ENCODE results near the gene COLQ. TPM values are rescaled to one million over a fixed set of nuclear protein-coding genes. Genes with fewer than 3 reads are reported as not detected.
"Not testable (repeated sequence)": the region's sequence is repeated elsewhere in the genome, so short reads cannot be mapped to it uniquely, and the experiment has no call there.

Gene COLQ
- total RNA-seq, 1 donor from 2014 or later: 0.65 TPM

GRCh38 chr3:15426579-15427118, 94.9 kb downstream of the COLQ start:
- Mint-ChIP-seq H3K27me3 (ENCODE audit: insufficient read depth) (no peaks in the 10 kb centered on the region), H3K4me1 (ENCODE audit: low read depth) (peaks cover 54% of the 10 kb centered on the region), H3K4me3 (peak overlapping the region; percentile 97), H3K36me3 (ENCODE audit: low read depth) (peaks cover 32% of the 10 kb centered on the region), H3K9me3 (no peaks in the 10 kb centered on the region), H3K27ac (peak overlapping the region; percentile 96)
- DNase-seq (ENCODE audit: low spot score): no peak
- intact Hi-C loops (cut with micrococcal nuclease): loop anchor here (1.0 to 5.0 kb wide), 11 partner anchors 48 to 479 kb away; partner anchors contain the start of genes BTD, CAPN7, HACL1 and NR2C2

- DNase-seq (ENCODE audit: low spot score): no peak
Measured at GRCh38 chr3:15420871-15421270, 100.6 kb downstream of the COLQ start.

GRCh38 chr3:15410966-15411365, 110.5 kb downstream of the COLQ start:
- H3K27me3 Mint-ChIP-seq (ENCODE audit: insufficient read depth); intact Hi-C loops (cut with micrococcal nuclease); H3K9me3 Mint-ChIP-seq; H3K27ac Mint-ChIP-seq; H3K4me1 Mint-ChIP-seq (ENCODE audit: low read depth); DNase-seq (ENCODE audit: low spot score); H3K4me3 Mint-ChIP-seq: not testable (repeated sequence)
- peaks cover 32% of the 10 kb centered on the region for H3K36me3 Mint-ChIP-seq (ENCODE audit: low read depth)

More at GRCh38 chr3:15420871-15421270, 100.6 kb downstream of the COLQ start:
- no peaks in the 10 kb centered on the region for H3K9me3 Mint-ChIP-seq
- peaks cover 20% of the 10 kb centered on the region for H3K4me1 Mint-ChIP-seq (ENCODE audit: low read depth)
- no peaks in the 10 kb centered on the region for H3K27me3 Mint-ChIP-seq (ENCODE audit: insufficient read depth)
- intact Hi-C loops (cut with micrococcal nuclease): no loop called here
- H3K36me3 Mint-ChIP-seq (ENCODE audit: low read depth): peaks cover 25% of the 10 kb centered on the region
- H3K27ac Mint-ChIP-seq: no peak overlapping the region
- no peak overlapping the region for H3K4me3 Mint-ChIP-seq

- intact Hi-C loops (cut with micrococcal nuclease): no loop called here
- no peak for DNase-seq (ENCODE audit: low spot score)
- Mint-ChIP-seq H3K27ac (no peak overlapping the region), H3K27me3 (ENCODE audit: insufficient read depth) (no peaks in the 10 kb centered on the region), H3K9me3 (no peaks in the 10 kb centered on the region), H3K4me3 (no peak overlapping the region), H3K36me3 (ENCODE audit: low read depth) (peaks cover 20% of the 10 kb centered on the region), H3K4me1 (ENCODE audit: low read depth) (peaks cover 5% of the 10 kb centered on the region)
Measured at GRCh38 chr3:15409774-15410173, 111.7 kb downstream of the COLQ start.

- H3K4me1 Mint-ChIP-seq (ENCODE audit: low read depth): peaks cover 5% of the 10 kb centered on the region
- H3K9me3 Mint-ChIP-seq: no peaks in the 10 kb centered on the region
- DNase-seq (ENCODE audit: low spot score): no peak
- no peak overlapping the region for H3K4me3 Mint-ChIP-seq
- no peaks in the 10 kb centered on the region for H3K27me3 Mint-ChIP-seq (ENCODE audit: insufficient read depth)
- H3K27ac Mint-ChIP-seq: no peak overlapping the region
- intact Hi-C loops (cut with micrococcal nuclease): no loop called here
- peaks cover 20% of the 10 kb centered on the region for H3K36me3 Mint-ChIP-seq (ENCODE audit: low read depth)
Measured at GRCh38 chr3:15409239-15409638, 112.3 kb downstream of the COLQ start.

GRCh38 chr3:15405448-15406050, 116.0 kb downstream of the COLQ start:
- intact Hi-C loops (cut with micrococcal nuclease): loop anchor here (1.0 kb wide), 7 partner anchors 27 to 297 kb away; partner anchors contain the start of gene CAPN7
- H3K4me3 Mint-ChIP-seq: no peak overlapping the region
- H3K9me3 Mint-ChIP-seq: no peaks in the 10 kb centered on the region
- H3K36me3 Mint-ChIP-seq (ENCODE audit: low read depth): peaks cover 5% of the 10 kb centered on the region
- no peaks in the 10 kb centered on the region for H3K27me3 Mint-ChIP-seq (ENCODE audit: insufficient read depth)
- H3K27ac Mint-ChIP-seq: no peak overlapping the region
- peaks cover 6% of the 10 kb centered on the region for H3K4me1 Mint-ChIP-seq (ENCODE audit: low read depth)
- no peak for DNase-seq (ENCODE audit: low spot score)

- H3K4me1 Mint-ChIP-seq (ENCODE audit: low read depth): peaks cover 13% of the 10 kb centered on the region
- H3K9me3 Mint-ChIP-seq: no peaks in the 10 kb centered on the region
- intact Hi-C loops (cut with micrococcal nuclease): loop anchor here (1.0 kb wide), 7 partner anchors 26 to 296 kb away; partner anchors contain the start of gene CAPN7
Measured at GRCh38 chr3:15404767-15405166, 116.7 kb downstream of the COLQ start.

GRCh38 chr3:15403965-15404364, 117.5 kb downstream of the COLQ start:
- H3K4me3 Mint-ChIP-seq: no peak overlapping the region
- peaks cover 2% of the 10 kb centered on the region for H3K27me3 Mint-ChIP-seq (ENCODE audit: insufficient read depth)
- DNase-seq (ENCODE audit: low spot score): no peak
- H3K36me3 Mint-ChIP-seq (ENCODE audit: low read depth): no peaks in the 10 kb centered on the region
- H3K4me1 Mint-ChIP-seq (ENCODE audit: low read depth): peaks cover 21% of the 10 kb centered on the region
- H3K27ac Mint-ChIP-seq: no peak overlapping the region
- no peaks in the 10 kb centered on the region for H3K9me3 Mint-ChIP-seq
- intact Hi-C loops (cut with micrococcal nuclease): no loop called here

More at GRCh38 chr3:15404767-15405166, 116.7 kb downstream of the COLQ start:
- Mint-ChIP-seq H3K4me3 (no peak overlapping the region), H3K36me3 (ENCODE audit: low read depth) (peaks cover 1% of the 10 kb centered on the region), H3K27ac (no peak overlapping the region), H3K27me3 (ENCODE audit: insufficient read depth) (no peaks in the 10 kb centered on the region)
- no peak for DNase-seq (ENCODE audit: low spot score)

GRCh38 chr3:15403495-15403894, 118.0 kb downstream of the COLQ start:
- H3K4me3 Mint-ChIP-seq: no peak overlapping the region
- no peak overlapping the region for H3K27ac Mint-ChIP-seq
- H3K9me3 Mint-ChIP-seq: no peaks in the 10 kb centered on the region
- H3K4me1 Mint-ChIP-seq (ENCODE audit: low read depth): peaks cover 21% of the 10 kb centered on the region
- intact Hi-C loops (cut with micrococcal nuclease): no loop called here
- no peaks in the 10 kb centered on the region for H3K36me3 Mint-ChIP-seq (ENCODE audit: low read depth)
- no peak for DNase-seq (ENCODE audit: low spot score)
- H3K27me3 Mint-ChIP-seq (ENCODE audit: insufficient read depth): peaks cover 2% of the 10 kb centered on the region

- DNase-seq (ENCODE audit: low spot score): no peak
- H3K27ac Mint-ChIP-seq: no peak overlapping the region
- peaks cover 21% of the 10 kb centered on the region for H3K4me1 Mint-ChIP-seq (ENCODE audit: low read depth)
- intact Hi-C loops (cut with micrococcal nuclease): no loop called here
- peaks cover 6% of the 10 kb centered on the region for H3K27me3 Mint-ChIP-seq (ENCODE audit: insufficient read depth)
- H3K4me3 Mint-ChIP-seq: no peak overlapping the region
- no peaks in the 10 kb centered on the region for H3K9me3 Mint-ChIP-seq
- no peaks in the 10 kb centered on the region for H3K36me3 Mint-ChIP-seq (ENCODE audit: low read depth)
Measured at GRCh38 chr3:15401936-15402335, 119.6 kb downstream of the COLQ start.

Other genes with a start within 250 kb of the COLQ start
- 28.0 and 30.3 TPM in 2 replicates for gene SH3BP5, start 189.1 kb downstream of the COLQ start, total RNA-seq
- gene METTL6, start 94.2 kb downstream of the COLQ start, total RNA-seq: 15.0 and 15.8 TPM in 2 replicates
- 27.3 and 27.8 TPM in 2 replicates for gene EAF1, start 94.1 kb downstream of the COLQ start, total RNA-seq
- gene HACL1, start 79.9 kb upstream of the COLQ start, total RNA-seq: 21.4 and 24.8 TPM in 2 replicates
- gene BTD, start 80.0 kb upstream of the COLQ start, total RNA-seq: 2.6 and 3.5 TPM in 2 replicates